Chondrocyte (in vitro differentiated cells): ENCODE data around the gene PERP. TPM values are rescaled to one million over a fixed set of nuclear protein-coding genes. Genes with fewer than 3 reads are reported as not detected.

ENCODE experiments used
- DNase-seq: peaks from one replicate; pipeline ENCODE4 v3.0.0; 2021; ENCODE audit warnings: mixed read lengths, low spot score
- H3K27ac Mint-ChIP-seq: one replicate; pipeline ENCODE4 v1.8.0; 2021; ENCODE audit warnings: mild to moderate bottlenecking, moderate library complexity, mixed read lengths; ENCODE audit not compliant: unreplicated experiment
- H3K27me3 Mint-ChIP-seq: 2 replicates; pipeline ENCODE4 v1.8.0; 2021; ENCODE audit warnings: low read depth, mixed read lengths
- H3K36me3 Mint-ChIP-seq: 2 replicates; pipeline ENCODE4 v1.8.0; 2021; ENCODE audit warnings: low read depth, mixed read lengths
- H3K4me1 Mint-ChIP-seq: 2 replicates; pipeline ENCODE4 v1.8.0; 2021; ENCODE audit warnings: low read depth, mild to moderate bottlenecking, mixed read lengths
- H3K4me3 Mint-ChIP-seq: one replicate; pipeline ENCODE4 v1.8.0; 2021; ENCODE audit warnings: mild to moderate bottlenecking, moderate library complexity, mixed read lengths; ENCODE audit not compliant: unreplicated experiment
- H3K9me3 Mint-ChIP-seq: 2 replicates; pipeline ENCODE4 v1.8.0; 2021; ENCODE audit warnings: low read depth, mixed read lengths
- total RNA-seq: library from RNA; stranded (reverse); gene quantifications from 3 replicates; pipeline ENCODE4 v1.2.1, GENCODE V29; 2021
- TF ChIP-seq, protein P1 (sequence below): fragments of 200-600 bp; sonication (generic); IDR thresholded peaks from 2 replicates; pipeline ENCODE4 v1.5.0; 2021; ENCODE audit warnings: antibody characterized with exemption, mild to moderate bottlenecking, moderate library complexity

The PERP gene
- total RNA-seq, 1 donor from 2014 or later: 53.6 TPM

DNA sequence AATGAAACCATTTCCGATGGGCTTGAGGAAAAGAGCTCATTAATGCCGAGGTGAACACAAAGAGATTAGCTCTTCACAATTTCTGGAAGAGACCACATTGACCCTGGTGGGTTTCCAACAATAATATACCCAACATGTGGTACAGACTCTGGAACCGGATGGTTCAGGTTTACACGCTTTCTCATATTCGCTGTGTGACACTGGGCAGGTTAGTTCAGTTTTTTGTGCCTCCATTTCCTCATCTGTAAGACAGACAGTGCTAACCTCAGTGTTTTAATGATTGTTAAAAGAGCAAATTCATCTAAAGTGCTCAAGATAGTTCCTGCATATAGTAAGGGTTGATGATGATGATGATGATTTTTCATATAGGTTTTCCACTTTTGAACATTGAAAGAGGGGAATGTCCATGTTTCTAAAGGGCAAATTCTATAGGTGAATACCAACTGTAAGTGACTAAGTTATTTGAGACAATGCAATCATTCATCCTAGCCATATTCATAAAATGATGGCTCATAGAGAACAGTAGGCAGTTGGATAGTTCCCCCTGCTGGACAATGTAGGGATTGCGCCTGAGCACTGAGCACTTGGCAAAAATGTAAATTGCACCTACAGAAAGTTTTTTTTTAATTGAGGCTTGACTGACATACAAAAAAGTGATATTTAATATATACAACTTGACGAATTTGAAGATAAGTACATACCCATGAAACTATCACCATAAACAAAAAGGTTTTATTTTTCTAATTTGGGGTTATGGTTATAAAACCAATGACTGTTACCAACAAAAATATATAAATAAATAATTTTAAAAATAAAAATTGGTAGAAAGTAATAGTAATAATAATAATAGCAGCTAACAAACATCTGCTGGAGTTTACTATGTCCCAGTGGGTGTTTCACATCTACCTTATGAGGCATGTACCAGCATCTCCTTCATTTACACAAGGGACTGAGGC is 2.1 kb upstream of the PERP start:
- Mint-ChIP-seq H3K27me3 (peaks cover 8% of the 10 kb centered on the region), H3K27ac (no peak overlapping the region), H3K36me3 (no peaks in the 10 kb centered on the region), H3K4me3 (no peak overlapping the region), H3K4me1 (peaks cover 28% of the 10 kb centered on the region), H3K9me3 (no peaks in the 10 kb centered on the region)
- TF ChIP-seq, protein P1, sequence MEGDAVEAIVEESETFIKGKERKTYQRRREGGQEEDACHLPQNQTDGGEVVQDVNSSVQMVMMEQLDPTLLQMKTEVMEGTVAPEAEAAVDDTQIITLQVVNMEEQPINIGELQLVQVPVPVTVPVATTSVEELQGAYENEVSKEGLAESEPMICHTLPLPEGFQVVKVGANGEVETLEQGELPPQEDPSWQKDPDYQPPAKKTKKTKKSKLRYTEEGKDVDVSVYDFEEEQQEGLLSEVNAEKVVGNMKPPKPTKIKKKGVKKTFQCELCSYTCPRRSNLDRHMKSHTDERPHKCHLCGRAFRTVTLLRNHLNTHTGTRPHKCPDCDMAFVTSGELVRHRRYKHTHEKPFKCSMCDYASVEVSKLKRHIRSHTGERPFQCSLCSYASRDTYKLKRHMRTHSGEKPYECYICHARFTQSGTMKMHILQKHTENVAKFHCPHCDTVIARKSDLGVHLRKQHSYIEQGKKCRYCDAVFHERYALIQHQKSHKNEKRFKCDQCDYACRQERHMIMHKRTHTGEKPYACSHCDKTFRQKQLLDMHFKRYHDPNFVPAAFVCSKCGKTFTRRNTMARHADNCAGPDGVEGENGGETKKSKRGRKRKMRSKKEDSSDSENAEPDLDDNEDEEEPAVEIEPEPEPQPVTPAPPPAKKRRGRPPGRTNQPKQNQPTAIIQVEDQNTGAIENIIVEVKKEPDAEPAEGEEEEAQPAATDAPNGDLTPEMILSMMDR: peak; percentile 98
- DNase-seq: no peak

- peak overlapping the region; percentile 93 for H3K4me3 Mint-ChIP-seq
- no peaks in the 10 kb centered on the region for H3K9me3 Mint-ChIP-seq
- peak overlapping the region; percentile 50 for H3K27ac Mint-ChIP-seq
- no peaks in the 10 kb centered on the region for H3K36me3 Mint-ChIP-seq
- peaks cover 4% of the 10 kb centered on the region for H3K27me3 Mint-ChIP-seq
- peaks cover 33% of the 10 kb centered on the region for H3K4me1 Mint-ChIP-seq
- DNase-seq: no peak
- TF ChIP-seq, protein P1: no peak
These were observed 753 bp upstream of the PERP start for GRCh38 chr6:138107752-138108592.

DNA sequence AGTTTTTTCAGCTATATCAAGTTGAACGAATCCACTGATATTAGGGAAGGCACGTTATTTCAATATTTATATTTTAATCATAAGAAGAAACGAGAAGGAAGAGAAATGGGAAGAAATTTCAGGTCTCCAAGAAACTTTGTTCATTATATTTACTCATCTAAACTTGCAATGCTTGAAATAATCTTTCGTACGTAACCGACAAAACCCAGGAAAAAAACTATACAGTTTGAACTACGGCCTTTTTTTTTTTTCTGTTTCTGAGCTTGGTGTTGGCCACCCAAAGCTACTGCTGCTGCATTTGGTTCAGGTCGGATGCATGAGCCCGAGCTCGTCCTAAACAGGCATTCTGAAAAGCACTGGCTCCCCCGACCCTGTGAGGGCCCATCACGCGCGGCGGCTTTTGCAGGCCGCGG is 548 bp downstream of the PERP start:
- no peak for DNase-seq
- Mint-ChIP-seq H3K4me1 (peaks cover 44% of the 10 kb centered on the region), H3K36me3 (no peaks in the 10 kb centered on the region)

DNA sequence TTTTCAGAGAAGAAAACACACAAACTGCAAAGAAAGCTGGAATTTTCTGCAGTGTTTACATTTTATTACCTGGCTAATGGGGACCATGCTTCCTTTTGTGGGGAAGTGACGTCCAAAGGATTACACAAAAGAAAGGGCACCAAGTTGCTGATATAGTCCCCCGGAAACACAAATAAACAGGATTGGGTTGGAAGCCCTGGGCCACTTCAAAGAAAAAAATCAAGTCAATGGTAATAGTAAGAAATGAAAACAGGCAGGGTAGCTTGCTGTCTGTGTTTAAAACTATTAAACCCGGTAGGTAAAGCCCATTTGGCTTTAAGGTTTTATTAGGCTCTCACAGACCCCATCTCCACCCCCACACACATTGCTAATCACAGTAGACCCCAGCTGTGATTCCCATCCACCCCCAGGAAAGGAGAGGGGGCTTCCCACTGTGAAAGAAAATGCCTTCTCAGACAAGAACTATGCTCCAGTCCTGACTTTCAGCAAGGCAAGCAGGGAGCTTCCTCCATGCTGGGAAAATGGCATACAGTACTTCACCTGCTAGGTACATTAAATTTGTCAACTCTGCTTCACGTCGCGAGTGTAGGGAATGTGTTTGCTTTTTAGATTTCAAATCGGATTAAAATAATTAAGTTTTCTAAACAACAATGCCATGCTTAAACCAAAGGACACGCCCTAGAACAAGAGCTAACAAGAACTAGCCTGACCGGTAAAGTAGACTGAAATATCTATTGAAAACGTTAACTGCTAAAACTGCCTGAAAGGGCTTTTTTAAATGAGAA is 1.1 kb downstream of the PERP start:
- DNase-seq: no peak
- Mint-ChIP-seq H3K27ac (peak overlapping the region; percentile 85), H3K9me3 (no peaks in the 10 kb centered on the region), H3K4me3 (peak overlapping the region; percentile 93), H3K36me3 (no peaks in the 10 kb centered on the region), H3K27me3 (no peaks in the 10 kb centered on the region), H3K4me1 (peaks cover 48% of the 10 kb centered on the region)
- TF ChIP-seq, protein P1: no peak

More for the DNA sequence above, 548 bp downstream of the PERP start:
- Mint-ChIP-seq H3K4me3 (peak overlapping the region; percentile 93), H3K9me3 (no peaks in the 10 kb centered on the region), H3K27ac (peak overlapping the region; percentile 86), H3K27me3 (peaks cover 4% of the 10 kb centered on the region)
- TF ChIP-seq, protein P1: no peak
